Activated CD8-positive, alpha-beta memory T cell treated with anti-CD3 and anti-CD28 coated beads for 24 hours (primary cell): ENCODE measurements around the gene PPA2.
"Not testable (repeated sequence)": the region's sequence is repeated elsewhere in the genome, so short reads cannot be mapped to it uniquely, and the experiment has no call there.

ENCODE experiments used
- DNase-seq: peaks from one replicate; pipeline ENCODE4 v3.0.0-alpha.2; 2020

PPA2 gene

GRCh38 chr4:105458001-105458400 lies 15.9 kb downstream of the PPA2 start:
- DNase-seq, result no peak

DNA sequence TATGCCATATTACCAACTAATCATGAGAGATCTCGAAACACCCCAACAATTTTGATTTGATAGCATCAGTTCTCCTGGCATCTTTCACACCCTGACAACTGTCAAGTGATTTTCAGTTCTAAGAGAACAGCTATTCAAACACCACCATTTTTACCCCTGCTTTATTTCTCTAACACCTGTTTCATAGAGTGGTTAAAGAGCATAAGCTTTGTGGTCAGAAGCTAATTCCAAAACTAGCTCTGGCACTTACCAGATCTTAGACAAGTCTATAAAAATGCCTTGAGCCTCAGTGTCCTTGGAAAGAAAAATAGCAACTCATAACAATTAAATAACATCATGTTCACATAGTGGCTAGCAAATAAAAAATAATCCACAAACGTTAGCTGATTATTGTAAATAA lies 17.9 kb downstream of the PPA2 start:
- no peak for DNase-seq

- no peak for DNase-seq
Measured at GRCh38 chr4:105455182-105455581, 18.7 kb downstream of the PPA2 start.

DNA sequence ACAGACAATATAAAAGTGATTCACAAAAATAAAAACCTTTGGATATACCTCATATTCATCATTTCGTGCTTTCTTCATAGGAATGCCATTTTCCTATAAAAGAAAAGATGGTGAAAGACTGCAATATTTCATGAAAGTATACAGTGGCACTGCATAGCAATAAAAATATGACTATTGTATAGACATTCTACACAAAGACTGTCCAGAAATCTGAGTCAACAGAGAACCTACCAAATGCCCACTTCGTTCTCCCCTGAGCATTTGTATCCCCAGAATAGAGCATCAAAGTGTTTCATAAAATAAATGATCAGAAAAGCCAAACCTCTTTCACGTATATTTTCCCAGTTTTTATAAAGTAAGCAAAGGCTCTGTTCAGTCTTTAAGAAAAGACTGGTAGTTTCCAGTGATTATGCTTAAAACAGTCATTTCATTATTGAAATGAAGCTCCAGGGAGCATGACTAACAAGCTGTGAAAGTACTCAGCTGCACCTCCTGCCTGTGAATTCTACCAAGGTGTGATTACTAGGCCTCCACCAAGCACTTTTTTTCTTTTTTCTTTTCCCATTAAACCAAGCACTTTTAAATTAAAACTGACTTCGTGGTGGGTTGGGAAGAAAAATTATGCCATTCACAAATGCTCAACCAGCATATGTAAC lies 20.2 kb downstream of the PPA2 start:
- DNase-seq, result no peak

- DNase-seq, result no peak
Measured at GRCh38 chr4:105451346-105451745, 22.5 kb downstream of the PPA2 start.

GRCh38 chr4:105440890-105441289 lies 33.0 kb downstream of the PPA2 start:
- DNase-seq, result no peak

- no peak for DNase-seq
Measured at GRCh38 chr4:105437637-105438036, 36.2 kb downstream of the PPA2 start.

GRCh38 chr4:105436414-105436813 lies 37.4 kb downstream of the PPA2 start:
- DNase-seq, result no peak

- no peak for DNase-seq
Measured at GRCh38 chr4:105434940-105435339, 38.9 kb downstream of the PPA2 start.

DNA sequence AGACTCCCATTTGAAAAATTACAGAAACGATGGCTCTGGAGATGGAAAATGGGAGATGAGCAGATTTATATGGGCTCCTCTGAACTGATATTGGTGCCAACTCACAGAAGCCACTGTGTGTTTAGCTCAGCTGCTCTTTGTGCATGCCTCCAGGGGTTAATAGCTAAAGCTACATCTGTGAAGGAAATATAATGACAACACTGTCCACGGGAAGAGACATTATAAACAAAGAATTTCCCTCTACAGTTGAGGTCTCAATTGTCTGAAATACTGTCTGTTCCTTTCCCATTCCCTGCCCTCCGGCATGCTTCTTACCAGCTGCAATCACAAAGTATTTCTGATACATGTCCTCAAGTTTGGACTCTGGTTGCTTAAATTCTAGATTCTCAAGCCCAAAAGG lies 40.4 kb downstream of the PPA2 start:
- DNase-seq, result no peak

DNA sequence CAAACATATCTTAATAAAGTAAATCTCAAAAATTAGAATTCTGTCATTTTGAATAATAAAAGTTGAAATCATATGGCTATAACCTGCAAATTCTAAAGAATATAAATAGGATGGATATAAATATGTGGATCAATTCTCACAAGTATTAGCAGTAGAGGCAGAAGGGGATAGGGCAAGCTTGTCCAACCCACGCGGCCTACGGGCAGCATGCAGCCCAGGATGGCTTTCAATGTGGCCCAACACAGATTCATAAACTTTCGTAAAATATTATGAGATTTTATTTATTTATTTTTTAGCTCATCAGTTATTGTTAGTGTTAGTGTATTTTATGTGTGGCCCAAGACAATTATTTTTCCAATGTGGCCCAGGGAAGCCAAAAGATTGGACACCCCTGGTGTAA lies 41.4 kb downstream of the PPA2 start:
- no peak for DNase-seq

DNA sequence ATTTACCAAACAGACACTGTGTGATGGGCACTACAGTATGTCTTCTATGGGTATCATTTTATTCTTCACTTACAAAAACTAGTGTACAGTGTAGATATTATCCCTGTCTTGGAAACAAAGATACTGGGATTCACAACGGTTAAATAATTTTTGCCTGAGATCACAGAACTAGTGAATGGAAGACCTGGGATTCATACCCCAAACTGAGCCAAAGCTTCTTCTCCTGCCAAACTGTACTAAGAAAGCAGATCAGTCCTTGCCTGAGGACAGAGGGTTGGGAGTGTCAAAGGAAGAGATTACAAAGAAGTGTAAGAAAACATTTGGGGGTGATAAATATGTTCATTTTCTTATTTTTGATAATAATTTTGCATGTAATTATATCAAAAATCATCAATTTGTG lies 43.1 kb downstream of the PPA2 start:
- no peak for DNase-seq

DNA sequence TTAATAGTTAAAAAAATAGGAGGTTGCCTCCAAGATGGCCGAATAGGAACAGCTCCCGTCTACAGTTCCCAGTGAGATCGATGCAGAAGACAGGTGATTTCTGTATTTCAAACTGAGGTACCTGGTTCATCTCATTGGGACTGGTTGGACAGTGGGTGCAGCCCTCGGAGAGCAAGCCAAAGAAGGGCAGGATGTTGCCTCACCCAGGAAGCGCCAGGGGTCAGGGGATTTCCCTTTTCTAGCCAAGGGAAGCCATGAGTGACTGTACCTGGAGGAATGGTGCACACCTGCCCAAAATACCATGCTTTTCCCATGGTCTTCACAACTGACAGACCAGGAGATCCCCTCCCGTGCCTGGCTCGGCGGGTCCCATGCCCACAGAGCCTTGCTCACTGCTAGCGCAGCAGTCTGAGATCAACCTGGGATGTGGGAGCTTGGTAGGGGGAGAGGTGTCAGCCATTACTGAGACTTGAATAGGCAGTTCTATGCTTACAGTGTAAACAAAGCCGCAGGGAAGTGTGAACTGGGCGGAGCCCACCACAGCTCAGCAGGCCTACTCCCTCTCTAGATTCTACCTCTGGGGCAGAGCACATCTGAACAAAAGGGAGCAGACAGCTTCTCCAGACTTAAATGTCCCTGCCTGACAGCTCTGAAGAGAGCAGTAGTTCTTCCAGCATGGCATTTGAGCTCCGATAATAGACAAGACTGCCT lies 47.5 kb downstream of the PPA2 start:
- no peak for DNase-seq

- no peak for DNase-seq
Measured at GRCh38 chr4:105422207-105422920, 51.5 kb downstream of the PPA2 start.

DNA sequence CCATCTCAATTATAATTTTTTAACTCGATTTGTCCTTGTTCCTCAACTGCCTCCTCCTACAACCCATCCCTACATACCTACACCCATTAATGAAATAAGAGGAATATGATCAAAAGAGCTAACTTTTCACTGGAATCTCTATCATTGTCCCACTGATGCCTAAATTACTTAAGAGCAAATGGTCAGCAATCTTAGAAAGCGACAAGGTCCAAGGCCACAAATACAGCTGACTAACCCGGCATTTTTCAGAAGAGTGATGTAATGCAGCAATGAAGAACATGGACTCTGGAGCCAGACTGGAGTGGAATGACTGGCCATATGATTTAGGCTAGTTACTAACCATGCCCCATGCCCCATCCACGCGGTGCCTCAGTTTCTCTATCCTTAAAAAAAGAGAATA lies 56.2 kb downstream of the PPA2 start:
- no peak for DNase-seq

GRCh38 chr4:105415281-105415744 lies 58.5 kb downstream of the PPA2 start:
- no peak for DNase-seq

DNA sequence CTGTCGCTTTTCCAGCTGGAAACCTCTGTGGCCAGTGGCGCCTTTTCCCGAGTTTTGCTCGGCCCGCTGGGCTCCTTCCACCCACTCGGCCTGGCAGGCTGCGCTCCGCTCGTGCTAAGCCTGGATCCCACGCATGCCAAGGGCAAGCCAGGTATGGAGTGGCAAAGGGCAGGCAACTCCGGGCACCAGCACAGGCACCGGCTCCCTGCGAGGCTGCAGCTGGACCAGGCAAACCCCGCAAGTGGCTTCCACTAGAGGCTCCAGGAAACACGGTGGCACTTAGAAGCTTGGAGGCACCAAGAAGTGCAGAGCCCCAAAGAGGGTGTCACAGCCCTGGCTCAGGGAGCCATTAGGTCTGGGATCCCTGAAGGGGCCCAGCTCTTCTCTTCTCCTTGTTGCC lies 59.5 kb downstream of the PPA2 start:
- DNase-seq, result no peak

DNA sequence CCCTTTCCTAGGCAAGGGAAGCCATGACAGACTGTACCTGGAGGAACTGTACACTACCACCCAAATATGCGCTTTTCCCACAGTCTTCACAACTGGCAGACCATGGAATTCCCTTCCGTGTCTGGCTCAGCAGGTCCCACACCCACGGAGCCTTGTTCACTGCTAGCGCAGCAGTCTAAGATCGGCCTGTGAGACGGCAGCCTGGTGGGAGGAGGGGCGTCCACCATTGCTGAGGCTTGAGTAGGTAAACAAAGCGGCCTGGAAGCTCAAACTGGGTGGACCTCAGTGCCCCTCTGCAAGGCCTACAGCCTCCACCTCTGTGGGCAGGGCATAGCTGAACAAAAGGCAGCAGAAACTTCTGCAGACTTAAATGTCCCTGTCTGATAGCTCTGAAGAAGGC lies 64.7 kb downstream of the PPA2 start:
- not testable (repeated sequence) for DNase-seq

DNA sequence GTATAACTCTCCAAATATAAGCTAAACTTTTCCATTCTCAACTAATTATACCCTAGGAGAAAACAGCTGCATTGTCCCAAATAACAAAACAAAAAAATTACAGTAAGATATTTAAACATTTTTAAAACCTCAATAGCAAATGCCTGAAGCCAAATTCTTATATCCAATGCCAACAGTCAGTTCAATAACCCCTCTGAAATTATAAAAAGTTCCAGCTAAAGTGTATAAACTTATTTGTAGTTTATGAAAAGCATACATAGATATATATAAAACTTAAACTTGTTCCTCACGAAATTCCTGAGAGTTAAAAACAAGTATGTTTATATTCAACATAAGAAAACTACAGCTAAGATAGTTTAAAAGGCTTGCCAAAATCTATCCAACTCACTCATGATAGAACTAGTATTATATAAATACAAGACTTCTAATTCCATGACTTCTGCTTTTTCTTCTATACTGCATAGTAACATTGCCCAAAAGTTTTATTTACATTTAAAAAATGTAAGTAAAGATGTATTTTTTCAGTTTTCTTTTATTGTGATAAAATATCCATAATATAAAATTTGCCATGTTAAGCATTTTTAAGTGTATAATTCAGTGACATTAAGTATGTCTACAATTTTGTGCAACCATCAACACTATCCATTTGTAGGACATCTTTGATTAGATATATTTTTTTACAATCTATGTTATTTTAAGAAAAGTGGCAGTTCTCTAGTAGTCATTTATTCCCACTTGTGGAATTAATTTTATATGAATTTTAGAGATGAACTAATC lies 72.8 kb downstream of the PPA2 start:
- DNase-seq, result no peak

DNA sequence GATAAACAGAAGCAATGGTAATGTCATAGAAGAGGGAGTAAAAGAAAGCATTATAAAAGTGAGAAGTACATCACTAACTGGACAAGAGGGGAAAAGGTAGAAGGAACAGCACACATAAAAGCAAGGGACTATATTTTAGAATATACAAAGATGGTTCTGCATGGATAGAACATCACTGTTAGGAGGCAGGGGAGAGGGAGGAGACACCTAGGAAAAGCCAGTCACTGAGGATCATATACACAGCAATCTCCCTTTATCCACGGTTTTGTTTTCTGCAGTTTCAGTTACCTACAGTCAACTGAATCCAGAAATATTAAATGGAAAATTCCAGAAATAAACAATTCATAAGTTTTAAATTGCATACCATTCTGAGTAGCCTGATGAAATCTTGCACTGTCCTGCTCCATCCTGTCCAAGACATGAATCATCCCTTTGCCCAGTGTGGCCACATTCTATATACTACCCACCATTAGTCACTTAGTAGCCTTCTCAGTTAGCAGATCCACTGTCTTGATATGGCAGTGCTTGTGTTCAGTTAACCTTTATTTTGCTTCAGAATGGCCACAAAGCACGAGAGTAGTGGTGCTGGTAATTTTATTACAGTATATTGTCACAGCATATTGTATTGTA lies 74.2 kb downstream of the PPA2 start:
- DNase-seq, result no peak

DNA sequence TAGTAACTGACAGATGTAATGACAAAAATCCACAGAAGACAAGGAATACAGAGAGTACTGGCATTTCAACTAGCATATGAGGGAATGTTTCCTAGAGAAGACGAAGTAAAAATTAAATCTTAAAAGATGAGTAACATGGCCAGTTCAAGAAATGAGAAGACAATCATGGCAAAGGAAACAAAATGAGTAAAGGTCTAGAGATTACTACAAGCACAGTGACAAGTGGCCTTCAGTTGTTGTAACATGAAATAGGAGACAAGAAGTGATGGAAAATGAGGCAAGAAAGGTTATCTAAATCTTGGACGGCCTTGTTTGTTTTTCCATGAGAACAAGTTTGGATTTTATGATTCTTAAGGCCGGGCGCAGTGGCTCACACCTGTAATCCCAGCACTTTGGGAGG lies 81.0 kb downstream of the PPA2 start:
- no peak for DNase-seq

DNA sequence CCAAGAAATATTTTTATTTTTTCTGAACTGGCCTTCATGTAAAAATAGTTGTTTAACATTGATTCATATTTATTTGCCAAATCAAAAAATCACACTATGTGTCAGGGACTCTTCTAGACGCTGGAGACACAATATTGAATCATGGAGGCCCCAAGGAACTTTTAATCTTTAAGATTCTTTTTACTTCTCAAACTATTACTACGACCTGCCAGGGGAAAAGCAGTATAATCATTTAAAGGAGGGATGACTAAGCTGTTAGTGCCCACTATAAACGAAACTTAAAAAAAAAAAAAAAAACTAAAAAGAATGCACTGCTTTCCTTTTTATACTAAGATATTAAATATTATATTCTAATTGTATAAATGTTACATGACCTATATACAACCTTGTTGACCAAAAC lies 84.7 kb downstream of the PPA2 start:
- DNase-seq, result no peak

GRCh38 chr4:105387466-105387865 lies 86.4 kb downstream of the PPA2 start:
- no peak for DNase-seq
